T-helper 17 cell (primary cell): ENCODE data around the gene UBR4. TPM values are rescaled to one million over a fixed set of nuclear protein-coding genes. Genes with fewer than 3 reads are reported as not detected.

Source experiments
- ATAC-seq: fragments of 150-1000 bp; cut with Tn5 transposase; 2 replicates; pipeline ENCODE4 v1.10.0; 2021; ENCODE audit warnings: mild to moderate bottlenecking, moderate library complexity
- DNase-seq, 3 donors: peaks; one replicate each; pipeline versions ENCODE4 v3.0.0 to v3.0.0-alpha.2; 2020 to 2021
- H3K9me3 ChIP-seq: one replicate; pipeline ENCODE4 v1.7.0; 2013; ENCODE audit warnings: low read length, mild to moderate bottlenecking; ENCODE audit not compliant: control insufficient read depth, poor library complexity, severe bottlenecking
- H3K27ac Mint-ChIP-seq: one replicate; pipeline ENCODE4 v1.8.0; 2022; ENCODE audit warnings: mild to moderate bottlenecking, moderate library complexity, mixed read lengths
- H3K27me3 Mint-ChIP-seq: one replicate; pipeline ENCODE4 v1.8.0; 2022; ENCODE audit warnings: mixed read lengths
- H3K36me3 Mint-ChIP-seq: one replicate; pipeline ENCODE4 v1.8.0; 2022; ENCODE audit warnings: low read depth, mixed read lengths
- H3K4me1 Mint-ChIP-seq: one replicate; pipeline ENCODE4 v1.8.0; 2022; ENCODE audit warnings: mild to moderate bottlenecking, mixed read lengths
- H3K4me3 Mint-ChIP-seq: one replicate; pipeline ENCODE4 v1.8.0; 2022; ENCODE audit warnings: mild to moderate bottlenecking, moderate library complexity, mixed read lengths
- total RNA-seq, 4 donors: library from RNA in 2 of 4; stranded (reverse) in 2 of 4; gene quantifications; one replicate each; pipeline ENCODE4 v1.2.3 and lab custom pipeline; 2022 to 2026

The UBR4 gene
- total RNA-seq, 2 donors from 2014 or later, result 140 to 158 TPM

DNA sequence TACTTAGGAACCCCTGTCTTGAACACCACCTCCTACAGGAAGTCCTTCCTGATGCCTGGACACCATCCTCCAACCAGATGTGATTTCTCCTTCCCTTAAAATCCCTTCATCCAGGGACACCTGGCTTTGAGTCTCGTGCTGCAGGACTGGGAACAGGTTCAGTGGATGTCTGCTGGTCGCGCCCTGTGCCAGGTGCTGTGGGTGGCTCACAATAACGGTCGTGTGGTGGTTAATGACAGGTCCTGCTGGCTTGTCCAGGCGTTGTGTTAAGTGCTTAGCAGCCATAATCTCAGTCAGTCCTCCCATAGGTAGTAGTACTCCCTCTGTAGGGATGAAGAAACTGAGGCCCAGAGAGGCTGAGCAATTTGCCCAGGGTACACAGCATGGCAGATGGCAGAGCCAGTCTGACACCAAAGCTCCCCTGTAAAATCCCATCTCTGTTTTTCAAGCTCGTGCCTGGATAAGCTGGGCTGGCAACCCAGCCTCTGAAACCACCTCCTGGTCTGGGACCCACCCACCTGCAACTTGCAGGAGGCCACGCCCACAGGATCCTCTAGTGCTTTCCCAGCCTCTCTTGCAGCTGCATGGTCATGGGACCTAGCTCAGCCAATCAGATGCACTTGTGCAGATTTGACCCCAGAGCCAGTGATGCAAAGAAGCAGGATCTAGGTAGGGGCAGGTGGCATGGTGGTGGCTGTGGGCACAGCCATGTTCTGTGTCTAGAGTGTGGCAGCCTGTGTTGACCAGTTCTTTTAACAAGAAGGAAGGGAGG is 147.6 kb downstream of the UBR4 start:
- H3K36me3 Mint-ChIP-seq, result no peaks in the 10 kb centered on the region
- ATAC-seq (no peak), DNase-seq (no peak)
- peak overlapping the region; percentile 47 for H3K4me3 Mint-ChIP-seq
- H3K9me3 ChIP-seq, result no peaks in the 10 kb centered on the region
- peaks cover 4% of the 10 kb centered on the region for H3K4me1 Mint-ChIP-seq
- H3K27me3 Mint-ChIP-seq, result peaks cover 6% of the 10 kb centered on the region
- peak overlapping the region; percentile 56 for H3K27ac Mint-ChIP-seq

DNA sequence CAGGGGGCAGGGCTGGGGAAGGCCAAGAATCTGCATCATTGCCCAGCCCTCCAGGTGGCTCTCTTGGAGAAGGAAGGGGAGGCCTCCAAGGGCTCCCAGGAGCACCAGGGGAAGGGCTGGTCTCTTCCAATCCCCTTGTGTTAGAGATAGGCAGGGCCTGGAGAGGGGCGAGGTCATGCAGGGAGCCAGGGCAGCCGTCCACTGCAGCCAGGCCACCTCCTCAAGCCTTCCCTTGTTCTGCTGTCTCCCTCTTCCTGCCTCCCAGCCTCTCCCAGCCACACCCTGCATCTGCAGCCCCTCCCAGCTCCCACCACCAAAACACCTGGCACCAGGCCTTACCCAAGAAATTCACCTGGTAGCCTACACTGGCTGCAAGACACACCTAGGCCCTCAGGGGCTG is 148.3 kb downstream of the UBR4 start:
- no peak for ATAC-seq
- Mint-ChIP-seq H3K4me3 (peak overlapping the region; percentile 47), H3K27ac (peak overlapping the region; percentile 56), H3K27me3 (peaks cover 10% of the 10 kb centered on the region), H3K4me1 (peaks cover 4% of the 10 kb centered on the region), H3K36me3 (peaks cover 4% of the 10 kb centered on the region)
- DNase-seq, result no peak
- no peaks in the 10 kb centered on the region for H3K9me3 ChIP-seq

DNA sequence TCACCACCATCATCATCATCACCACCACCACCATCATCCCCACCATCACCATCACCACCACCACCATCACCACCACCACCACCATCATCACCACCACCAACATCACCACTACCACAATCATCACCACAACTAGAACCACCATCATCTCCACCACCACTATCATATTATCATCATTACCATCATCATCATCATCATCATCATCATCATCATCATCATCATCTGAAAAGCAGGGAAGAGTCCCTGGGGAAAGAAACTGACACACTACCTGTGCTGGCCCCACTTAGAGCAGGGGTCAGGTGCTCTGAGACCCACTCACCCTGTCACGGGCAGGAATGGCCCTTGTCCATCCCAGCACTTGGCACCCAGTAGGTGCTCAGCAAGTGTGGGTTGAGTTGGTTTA is 148.7 kb downstream of the UBR4 start:
- no peak for ATAC-seq
- H3K9me3 ChIP-seq, result no peaks in the 10 kb centered on the region
- no peak for DNase-seq
- Mint-ChIP-seq H3K4me3 (peak overlapping the region; percentile 2), H3K27me3 (peaks cover 14% of the 10 kb centered on the region), H3K27ac (peak overlapping the region; percentile 0), H3K4me1 (peaks cover 4% of the 10 kb centered on the region), H3K36me3 (peaks cover 4% of the 10 kb centered on the region)

DNA sequence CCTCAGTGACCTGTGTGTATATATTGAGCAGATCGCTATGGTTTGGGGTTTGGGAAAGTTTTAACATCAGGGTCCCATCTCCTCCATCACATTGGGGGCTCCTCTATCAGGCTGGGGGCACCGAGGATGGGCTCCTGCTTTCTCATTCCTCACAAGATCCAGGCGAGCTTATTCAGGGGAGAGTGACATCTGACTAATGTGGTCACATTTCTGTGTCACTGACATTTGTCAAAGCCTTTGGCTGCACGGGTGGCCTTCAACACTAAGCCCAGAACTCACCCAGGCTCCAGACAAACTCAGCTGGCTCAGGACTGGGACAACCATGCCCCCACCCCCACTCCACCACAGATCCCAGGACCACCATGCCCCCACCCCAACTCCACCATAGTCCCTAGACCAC is 150.3 kb downstream of the UBR4 start:
- no peak for DNase-seq
- Mint-ChIP-seq H3K27ac (no peak overlapping the region), H3K4me3 (no peak overlapping the region), H3K36me3 (peaks cover 4% of the 10 kb centered on the region), H3K4me1 (peaks cover 11% of the 10 kb centered on the region), H3K27me3 (peaks cover 28% of the 10 kb centered on the region)
- H3K9me3 ChIP-seq, result no peaks in the 10 kb centered on the region
- ATAC-seq, result no peak

DNA sequence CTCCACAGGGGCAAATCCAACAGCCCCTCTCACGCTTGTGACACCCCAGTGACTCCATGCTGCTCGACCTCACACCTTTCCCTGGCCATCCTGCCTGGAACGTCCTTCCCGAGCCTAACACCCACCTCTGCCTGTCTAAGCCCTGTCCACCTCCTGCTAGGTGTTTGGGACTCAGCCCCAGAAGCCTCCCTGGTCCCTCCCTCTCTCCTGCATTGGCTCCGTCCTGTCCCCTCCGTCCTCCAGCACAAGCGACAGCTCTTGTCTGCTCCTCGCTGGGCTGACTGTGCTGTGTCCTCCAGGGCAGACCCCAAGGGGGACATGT is 151.6 kb downstream of the UBR4 start:
- Mint-ChIP-seq H3K36me3 (peaks cover 4% of the 10 kb centered on the region), H3K27ac (no peak overlapping the region), H3K4me3 (no peak overlapping the region), H3K4me1 (peaks cover 11% of the 10 kb centered on the region), H3K27me3 (peaks cover 38% of the 10 kb centered on the region)
- ATAC-seq (no peak), DNase-seq (no peak)
- H3K9me3 ChIP-seq, result no peaks in the 10 kb centered on the region

DNA sequence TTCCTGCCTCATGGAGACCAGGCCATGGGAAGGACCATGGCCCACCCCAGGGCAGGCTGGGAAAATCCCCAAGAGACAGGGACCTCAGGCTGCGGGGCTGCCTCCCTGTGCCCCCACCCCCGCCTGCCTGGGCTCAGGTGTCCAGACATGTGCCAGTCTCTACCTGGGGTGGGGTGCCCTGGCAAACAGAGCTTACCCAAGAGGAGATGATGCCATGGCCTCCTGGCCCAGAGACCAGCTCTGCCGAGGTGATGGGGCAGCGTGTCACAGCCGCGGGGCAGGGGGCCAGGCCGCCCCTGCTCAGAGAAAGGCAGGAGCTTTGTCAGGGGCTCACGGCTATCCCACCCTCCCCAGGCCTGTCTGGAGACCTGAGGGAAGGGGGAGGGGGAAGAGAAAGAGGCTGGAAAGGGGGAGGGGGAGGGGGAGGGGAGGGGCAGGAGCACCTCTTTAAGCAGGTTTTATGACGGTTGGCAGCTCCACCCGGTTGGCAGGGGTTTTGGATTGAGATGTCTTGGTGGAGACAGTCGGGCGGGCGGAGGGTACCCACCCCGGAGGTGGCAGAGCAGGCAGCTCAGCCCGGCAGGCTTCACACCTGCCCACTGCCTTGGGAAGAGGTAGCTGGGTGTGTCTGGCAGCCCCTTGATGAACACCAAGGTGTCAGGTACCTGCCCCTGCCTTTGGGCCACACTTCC is 152.1 kb downstream of the UBR4 start:
- Mint-ChIP-seq H3K4me1 (peaks cover 11% of the 10 kb centered on the region), H3K36me3 (peaks cover 4% of the 10 kb centered on the region)
- no peaks in the 10 kb centered on the region for H3K9me3 ChIP-seq

DNA sequence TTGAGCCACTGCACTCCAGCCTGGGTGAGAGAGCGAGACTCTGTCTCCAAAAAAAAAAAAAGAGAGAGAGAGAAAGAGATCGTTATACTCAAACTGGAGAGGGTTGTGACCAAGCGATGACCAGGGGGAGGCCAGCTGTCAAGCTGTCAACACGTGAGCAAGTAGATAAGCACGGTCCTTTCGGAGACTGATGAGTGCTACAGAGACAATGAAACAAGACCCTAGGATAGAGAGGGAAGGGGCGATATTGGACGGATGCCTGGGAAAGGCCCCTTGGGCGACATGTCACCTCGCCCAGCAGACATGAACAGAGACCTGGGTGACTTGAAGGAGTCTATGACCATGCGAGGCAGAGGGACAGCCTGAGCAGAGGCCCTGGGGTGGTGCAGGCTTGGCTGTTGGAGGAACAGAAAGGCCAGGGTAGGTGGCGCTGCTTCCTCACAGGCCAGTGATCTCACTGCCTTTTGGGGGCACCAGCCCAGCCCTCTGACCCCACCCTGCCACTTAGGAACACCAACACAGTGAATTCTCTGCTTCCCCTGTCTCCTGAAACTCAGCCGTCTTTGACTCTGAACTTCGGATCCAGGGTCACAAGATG is 152.8 kb downstream of the UBR4 start:
- Mint-ChIP-seq H3K36me3 (peaks cover 4% of the 10 kb centered on the region), H3K27ac (no peak overlapping the region), H3K4me1 (peaks cover 10% of the 10 kb centered on the region), H3K4me3 (peak overlapping the region; percentile 49), H3K27me3 (peaks cover 48% of the 10 kb centered on the region)
- DNase-seq, result no peak
- ATAC-seq, result no peak
- H3K9me3 ChIP-seq, result no peaks in the 10 kb centered on the region

More for the DNA sequence above, 152.1 kb downstream of the UBR4 start:
- ATAC-seq (no peak), DNase-seq (no peak)
- Mint-ChIP-seq H3K27ac (no peak overlapping the region), H3K4me3 (no peak overlapping the region), H3K27me3 (peaks cover 42% of the 10 kb centered on the region)

DNA sequence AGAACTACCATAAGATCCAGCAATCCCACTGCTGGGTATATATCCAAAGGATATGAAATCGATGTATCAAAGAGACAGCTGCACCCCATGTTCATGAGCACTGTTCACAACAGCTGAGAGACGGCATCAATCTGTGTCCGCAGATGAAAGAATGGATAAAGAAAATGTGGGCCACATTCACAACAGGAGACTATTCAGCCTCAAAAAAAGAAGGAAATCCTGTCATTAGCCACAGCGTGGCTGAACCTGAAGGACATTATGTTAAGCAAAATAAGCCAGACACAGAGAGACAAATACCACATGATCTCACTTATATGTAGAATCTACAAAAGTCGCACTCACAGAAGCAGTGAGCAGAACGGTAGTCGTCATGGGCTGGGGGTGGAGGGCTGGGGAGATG is 154.4 kb downstream of the UBR4 start:
- DNase-seq, result no peak
- H3K4me1 Mint-ChIP-seq, result peaks cover 7% of the 10 kb centered on the region
- H3K27ac Mint-ChIP-seq, result no peak overlapping the region
- H3K9me3 ChIP-seq, result no peaks in the 10 kb centered on the region
- ATAC-seq, result no peak
- peaks cover 48% of the 10 kb centered on the region for H3K27me3 Mint-ChIP-seq
- peaks cover 4% of the 10 kb centered on the region for H3K36me3 Mint-ChIP-seq
- no peak overlapping the region for H3K4me3 Mint-ChIP-seq

DNA sequence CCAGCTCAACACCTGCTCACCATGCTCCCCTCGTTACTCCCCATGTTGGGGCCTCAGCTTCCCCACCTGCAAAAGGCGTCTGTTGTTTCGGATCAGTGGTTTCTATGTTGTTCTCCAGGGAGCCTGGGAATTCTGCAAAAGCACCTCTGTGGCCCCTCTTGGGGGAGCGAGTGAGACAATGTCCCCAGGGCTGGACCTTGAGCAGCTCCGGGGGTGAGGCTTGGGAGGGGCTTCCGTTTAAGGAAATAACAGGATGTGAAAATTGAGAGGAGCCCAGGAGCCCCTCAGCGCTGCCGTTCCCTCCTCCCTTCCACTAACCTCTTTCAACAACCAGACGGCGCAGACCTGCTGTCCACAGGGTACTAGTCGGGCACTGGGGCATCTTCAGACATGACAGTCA is 155.1 kb downstream of the UBR4 start:
- peaks cover 4% of the 10 kb centered on the region for H3K36me3 Mint-ChIP-seq
- DNase-seq (no peak), ATAC-seq (no peak)
- H3K4me1 Mint-ChIP-seq, result peaks cover 7% of the 10 kb centered on the region
- no peak overlapping the region for H3K4me3 Mint-ChIP-seq
- peaks cover 48% of the 10 kb centered on the region for H3K27me3 Mint-ChIP-seq
- no peak overlapping the region for H3K27ac Mint-ChIP-seq
- H3K9me3 ChIP-seq, result no peaks in the 10 kb centered on the region

DNA sequence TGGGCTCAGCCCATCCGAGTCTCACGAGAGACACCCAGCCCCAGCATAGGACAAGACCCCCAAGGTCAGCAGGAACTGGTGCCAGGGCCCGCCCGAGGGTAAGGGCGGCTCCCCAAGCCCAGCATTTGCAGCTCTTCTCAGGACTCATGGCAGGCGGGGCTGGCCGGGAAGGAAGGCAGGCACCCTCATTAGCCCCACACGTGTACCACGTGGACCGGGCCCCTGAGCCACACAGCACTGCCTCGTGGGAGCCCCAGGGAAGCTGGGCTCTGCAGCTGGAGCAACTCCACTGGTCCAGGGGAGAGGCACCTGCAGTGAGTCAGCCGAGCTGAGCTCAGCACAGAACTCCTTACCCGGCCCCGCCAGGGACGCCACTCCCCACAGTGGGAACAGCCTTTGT is 155.8 kb downstream of the UBR4 start:
- no peak for DNase-seq
- H3K27me3 Mint-ChIP-seq, result peaks cover 48% of the 10 kb centered on the region
- ATAC-seq, result no peak
- no peak overlapping the region for H3K4me3 Mint-ChIP-seq
- H3K4me1 Mint-ChIP-seq, result peaks cover 7% of the 10 kb centered on the region
- H3K27ac Mint-ChIP-seq, result no peak overlapping the region
- no peaks in the 10 kb centered on the region for H3K9me3 ChIP-seq
- peaks cover 4% of the 10 kb centered on the region for H3K36me3 Mint-ChIP-seq

DNA sequence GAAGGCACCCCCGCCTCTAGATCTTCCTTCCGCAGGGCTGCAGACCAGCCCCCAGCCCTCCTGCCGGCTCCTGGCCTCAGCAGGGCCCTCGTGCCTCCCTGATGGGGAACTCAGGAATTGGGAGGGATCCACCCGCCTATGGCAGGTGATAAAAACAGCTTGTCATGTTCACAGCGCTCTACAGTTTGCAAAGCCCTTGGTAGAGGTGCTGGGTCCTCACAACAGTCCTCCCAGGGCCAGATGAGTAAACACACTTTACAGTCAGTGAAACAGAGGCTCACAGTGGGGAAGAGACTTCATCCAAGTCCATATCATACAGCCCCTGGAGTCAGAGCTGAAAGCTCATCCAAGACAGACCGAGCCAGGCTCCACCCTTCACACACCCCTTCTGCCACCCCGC is 156.6 kb downstream of the UBR4 start:
- no peak overlapping the region for H3K4me3 Mint-ChIP-seq
- H3K27ac Mint-ChIP-seq, result no peak overlapping the region
- ATAC-seq (no peak), DNase-seq (no peak)
- no peaks in the 10 kb centered on the region for H3K9me3 ChIP-seq
- peaks cover 43% of the 10 kb centered on the region for H3K27me3 Mint-ChIP-seq
- peaks cover 7% of the 10 kb centered on the region for H3K4me1 Mint-ChIP-seq
- peaks cover 4% of the 10 kb centered on the region for H3K36me3 Mint-ChIP-seq

DNA sequence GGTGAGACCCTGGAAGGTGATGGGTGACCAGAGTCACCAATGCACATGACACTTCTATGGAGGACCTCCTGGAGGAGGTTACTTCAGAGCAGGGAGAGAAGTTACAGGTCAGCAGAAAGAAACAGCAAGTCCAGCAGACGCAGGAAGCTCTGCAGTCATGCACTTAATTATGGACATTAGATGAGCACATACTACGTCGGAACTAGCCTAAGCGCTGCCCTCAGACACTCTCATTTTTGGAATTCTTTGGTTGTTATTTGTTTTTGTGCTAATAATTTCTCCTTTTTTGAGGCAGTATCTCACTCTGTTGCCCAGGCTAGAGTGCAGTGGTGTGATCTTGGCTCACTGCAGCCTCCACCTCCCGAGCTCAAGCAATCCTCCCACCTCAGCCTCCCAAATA is 160.3 kb downstream of the UBR4 start:
- no peaks in the 10 kb centered on the region for H3K36me3 Mint-ChIP-seq
- H3K4me1 Mint-ChIP-seq, result peaks cover 3% of the 10 kb centered on the region
- H3K27me3 Mint-ChIP-seq, result peaks cover 34% of the 10 kb centered on the region
- no peak overlapping the region for H3K27ac Mint-ChIP-seq
- ATAC-seq (no peak), DNase-seq (no peak)
- H3K9me3 ChIP-seq, result no peaks in the 10 kb centered on the region
- H3K4me3 Mint-ChIP-seq, result no peak overlapping the region

DNA sequence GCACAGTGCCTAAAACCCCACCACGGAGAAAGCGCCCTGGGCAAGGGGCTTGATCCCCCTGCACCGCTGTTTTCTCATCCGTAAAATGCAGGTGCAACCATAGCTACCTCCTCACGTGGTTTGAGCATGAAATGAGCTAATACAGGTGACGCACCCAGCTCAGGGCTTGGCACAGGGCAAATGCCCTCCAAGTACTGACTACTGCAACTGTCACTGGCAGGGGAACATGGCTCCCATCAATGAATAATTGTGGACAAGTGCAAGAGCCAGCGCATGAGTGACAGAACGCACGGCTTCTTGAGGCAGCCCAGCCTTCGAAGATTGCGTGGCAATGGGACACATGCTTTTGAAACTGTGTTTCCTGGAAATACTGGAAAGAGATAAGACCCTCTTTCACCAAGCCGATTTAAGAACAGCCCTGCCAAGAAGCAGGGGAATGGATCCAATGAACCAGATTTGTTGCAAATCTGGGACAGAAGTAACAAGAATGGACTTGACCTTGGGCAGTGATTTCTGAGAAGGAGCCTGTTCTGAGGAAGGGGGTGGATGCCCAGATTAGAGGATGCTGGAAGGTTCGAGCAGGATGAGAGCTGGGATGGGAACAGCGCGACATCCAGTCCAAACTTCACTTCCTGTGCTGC is 160.8 kb downstream of the UBR4 start:
- no peaks in the 10 kb centered on the region for H3K9me3 ChIP-seq
- Mint-ChIP-seq H3K27ac (no peak overlapping the region), H3K4me3 (no peak overlapping the region), H3K36me3 (no peaks in the 10 kb centered on the region), H3K27me3 (peaks cover 35% of the 10 kb centered on the region), H3K4me1 (peaks cover 3% of the 10 kb centered on the region)
- no peak for DNase-seq
- ATAC-seq, result no peak
